Osteocyte (in vitro differentiated cells): Measurements from ENCODE around the gene MEPCE. TPM values are rescaled to one million over a fixed set of nuclear protein-coding genes. Genes with fewer than 3 reads are reported as not detected.
A peak's percentile ranks its signal among the peaks of the same experiment; 100 is the strongest.
"Not testable (repeated sequence)": the region's sequence is repeated elsewhere in the genome, so short reads cannot be mapped to it uniquely, and the experiment has no call there.

ENCODE experiments used
- DNase-seq: peaks from one replicate; pipeline ENCODE4 v3.0.0; 2021; ENCODE audit warnings: mixed read lengths; ENCODE audit not compliant: unreplicated experiment; ENCODE audit errors: extremely low spot score
- H3K27ac Mint-ChIP-seq: one replicate; pipeline ENCODE4 v1.8.0; 2021; ENCODE audit warnings: mild to moderate bottlenecking, mixed read lengths; ENCODE audit not compliant: unreplicated experiment
- H3K27me3 Mint-ChIP-seq: one replicate; pipeline ENCODE4 v1.8.0; 2021; ENCODE audit warnings: mixed read lengths; ENCODE audit not compliant: unreplicated experiment
- H3K36me3 Mint-ChIP-seq: one replicate; pipeline ENCODE4 v1.8.0; 2021; ENCODE audit warnings: mixed read lengths; ENCODE audit not compliant: unreplicated experiment
- H3K4me1 Mint-ChIP-seq: one replicate; pipeline ENCODE4 v1.8.0; 2021; ENCODE audit warnings: mixed read lengths; ENCODE audit not compliant: unreplicated experiment
- H3K4me3 Mint-ChIP-seq: one replicate; pipeline ENCODE4 v1.8.0; 2021; ENCODE audit warnings: mild to moderate bottlenecking, moderate library complexity, mixed read lengths; ENCODE audit not compliant: unreplicated experiment
- H3K9me3 Mint-ChIP-seq: one replicate; pipeline ENCODE4 v1.8.0; 2021; ENCODE audit warnings: mixed read lengths; ENCODE audit not compliant: unreplicated experiment
- total RNA-seq: library from RNA; stranded (reverse); gene quantifications from 2 replicates; pipeline ENCODE4 v1.2.1, GENCODE V29; 2021
- TF ChIP-seq, protein P1 (sequence below): fragments of 200-600 bp; sonication (generic); IDR thresholded peaks from 2 replicates; pipeline ENCODE4 v1.5.0; 2021; ENCODE audit warnings: antibody characterized with exemption, mild to moderate bottlenecking, moderate library complexity

Gene MEPCE
- total RNA-seq, 1 donor from 2014 or later, result 50.0 TPM

DNA sequence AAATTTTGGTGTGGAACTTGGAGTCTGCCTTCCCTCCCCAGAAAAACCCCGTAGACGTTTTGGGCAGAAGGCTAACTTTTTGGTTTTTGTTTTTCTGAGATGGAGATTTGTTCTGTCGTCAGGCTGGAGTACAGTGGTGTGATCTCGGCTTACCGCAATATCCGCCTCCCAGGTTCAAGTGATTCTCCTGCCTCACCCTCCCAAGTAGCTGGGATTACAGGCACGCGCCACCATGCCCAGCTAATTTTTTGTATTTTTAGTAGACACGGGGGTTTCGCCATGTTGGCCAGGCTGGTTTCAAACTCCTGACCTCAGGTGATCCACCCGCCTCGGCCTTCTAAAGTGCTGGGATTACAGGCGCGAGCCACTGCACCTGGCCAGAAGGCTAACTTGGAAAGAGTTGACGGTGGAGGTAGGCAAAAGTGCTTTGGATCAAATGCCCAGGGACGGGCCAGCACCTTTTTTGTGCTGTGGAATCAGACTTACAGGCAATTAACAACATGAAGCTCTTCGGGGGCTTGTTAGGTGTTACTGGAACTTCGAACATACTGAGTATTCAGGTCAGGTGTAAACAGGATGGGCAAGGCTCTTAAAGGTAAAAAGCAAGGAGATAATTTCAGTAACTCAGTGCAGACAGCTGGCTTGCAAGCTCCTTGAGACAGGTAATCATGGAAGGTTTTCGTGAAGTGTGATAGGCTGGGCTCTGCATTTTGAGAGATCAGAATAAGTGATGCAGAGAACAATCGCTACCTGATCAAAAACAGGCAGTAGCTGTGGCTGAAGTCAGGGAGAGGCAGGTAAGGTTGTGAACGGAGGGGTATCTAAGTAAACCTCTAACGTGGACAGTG, 4.9 kb downstream of the MEPCE start:
- peak overlapping the region; percentile 85 for H3K27ac Mint-ChIP-seq
- peaks cover 45% of the 10 kb centered on the region for H3K4me1 Mint-ChIP-seq
- no peak for DNase-seq

DNA sequence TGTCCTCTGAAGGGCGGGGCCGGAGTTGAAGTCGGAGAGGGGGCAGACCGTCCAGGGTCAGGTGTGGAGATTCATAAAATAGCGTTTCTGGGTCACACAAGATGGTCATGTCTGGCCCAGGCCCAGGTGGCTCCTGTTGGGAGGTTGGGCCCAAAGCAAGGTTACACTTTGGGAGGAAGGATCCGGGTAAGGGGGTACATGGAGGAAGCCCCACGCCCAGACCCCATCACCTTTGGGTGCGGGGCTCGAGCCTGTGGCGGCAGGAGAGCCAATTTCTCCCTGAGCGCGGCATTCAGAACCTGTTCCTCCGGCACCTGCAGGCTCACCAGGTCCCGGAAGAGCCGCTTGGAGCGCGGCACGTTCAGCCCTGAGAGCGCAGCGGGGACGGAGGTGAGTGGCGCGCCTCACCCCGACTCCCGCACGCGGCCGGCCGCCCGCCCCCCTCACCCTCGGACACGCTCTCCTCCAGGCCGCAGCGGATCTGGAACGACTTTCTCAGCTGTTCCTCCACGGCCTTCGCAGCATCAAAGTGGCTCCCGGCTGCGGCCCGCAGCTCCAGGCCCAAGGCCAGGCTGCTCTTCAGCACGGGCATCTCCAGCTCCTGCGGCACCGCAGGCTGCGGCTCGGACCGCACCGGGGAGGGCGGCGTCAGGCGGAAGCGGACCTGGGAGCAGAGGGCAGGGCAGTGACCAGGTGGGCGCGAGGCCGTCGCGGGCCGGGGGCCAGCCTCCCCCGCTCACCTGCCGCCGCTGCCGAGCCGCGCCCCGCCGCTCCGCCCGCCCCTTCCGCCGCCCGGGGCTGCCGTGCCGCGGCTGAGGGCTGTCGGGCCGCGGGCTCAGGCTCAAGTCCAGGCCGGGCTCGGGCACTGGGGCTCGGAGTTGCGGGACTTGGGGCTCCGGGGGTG, 6.0 kb downstream of the MEPCE start:
- TF ChIP-seq, protein P1, sequence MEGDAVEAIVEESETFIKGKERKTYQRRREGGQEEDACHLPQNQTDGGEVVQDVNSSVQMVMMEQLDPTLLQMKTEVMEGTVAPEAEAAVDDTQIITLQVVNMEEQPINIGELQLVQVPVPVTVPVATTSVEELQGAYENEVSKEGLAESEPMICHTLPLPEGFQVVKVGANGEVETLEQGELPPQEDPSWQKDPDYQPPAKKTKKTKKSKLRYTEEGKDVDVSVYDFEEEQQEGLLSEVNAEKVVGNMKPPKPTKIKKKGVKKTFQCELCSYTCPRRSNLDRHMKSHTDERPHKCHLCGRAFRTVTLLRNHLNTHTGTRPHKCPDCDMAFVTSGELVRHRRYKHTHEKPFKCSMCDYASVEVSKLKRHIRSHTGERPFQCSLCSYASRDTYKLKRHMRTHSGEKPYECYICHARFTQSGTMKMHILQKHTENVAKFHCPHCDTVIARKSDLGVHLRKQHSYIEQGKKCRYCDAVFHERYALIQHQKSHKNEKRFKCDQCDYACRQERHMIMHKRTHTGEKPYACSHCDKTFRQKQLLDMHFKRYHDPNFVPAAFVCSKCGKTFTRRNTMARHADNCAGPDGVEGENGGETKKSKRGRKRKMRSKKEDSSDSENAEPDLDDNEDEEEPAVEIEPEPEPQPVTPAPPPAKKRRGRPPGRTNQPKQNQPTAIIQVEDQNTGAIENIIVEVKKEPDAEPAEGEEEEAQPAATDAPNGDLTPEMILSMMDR, result no peak
- Mint-ChIP-seq H3K27ac (peak overlapping the region; percentile 85), H3K36me3 (peaks cover 24% of the 10 kb centered on the region), H3K27me3 (no peaks in the 10 kb centered on the region), H3K4me3 (peak overlapping the region; percentile 90), H3K9me3 (no peaks in the 10 kb centered on the region), H3K4me1 (peaks cover 41% of the 10 kb centered on the region)
- no peak for DNase-seq

More for the DNA sequence above, 4.9 kb downstream of the MEPCE start:
- Mint-ChIP-seq H3K27me3 (no peaks in the 10 kb centered on the region), H3K4me3 (peak overlapping the region; percentile 77), H3K36me3 (peaks cover 26% of the 10 kb centered on the region), H3K9me3 (no peaks in the 10 kb centered on the region)
- TF ChIP-seq, protein P1, result no peak

DNA sequence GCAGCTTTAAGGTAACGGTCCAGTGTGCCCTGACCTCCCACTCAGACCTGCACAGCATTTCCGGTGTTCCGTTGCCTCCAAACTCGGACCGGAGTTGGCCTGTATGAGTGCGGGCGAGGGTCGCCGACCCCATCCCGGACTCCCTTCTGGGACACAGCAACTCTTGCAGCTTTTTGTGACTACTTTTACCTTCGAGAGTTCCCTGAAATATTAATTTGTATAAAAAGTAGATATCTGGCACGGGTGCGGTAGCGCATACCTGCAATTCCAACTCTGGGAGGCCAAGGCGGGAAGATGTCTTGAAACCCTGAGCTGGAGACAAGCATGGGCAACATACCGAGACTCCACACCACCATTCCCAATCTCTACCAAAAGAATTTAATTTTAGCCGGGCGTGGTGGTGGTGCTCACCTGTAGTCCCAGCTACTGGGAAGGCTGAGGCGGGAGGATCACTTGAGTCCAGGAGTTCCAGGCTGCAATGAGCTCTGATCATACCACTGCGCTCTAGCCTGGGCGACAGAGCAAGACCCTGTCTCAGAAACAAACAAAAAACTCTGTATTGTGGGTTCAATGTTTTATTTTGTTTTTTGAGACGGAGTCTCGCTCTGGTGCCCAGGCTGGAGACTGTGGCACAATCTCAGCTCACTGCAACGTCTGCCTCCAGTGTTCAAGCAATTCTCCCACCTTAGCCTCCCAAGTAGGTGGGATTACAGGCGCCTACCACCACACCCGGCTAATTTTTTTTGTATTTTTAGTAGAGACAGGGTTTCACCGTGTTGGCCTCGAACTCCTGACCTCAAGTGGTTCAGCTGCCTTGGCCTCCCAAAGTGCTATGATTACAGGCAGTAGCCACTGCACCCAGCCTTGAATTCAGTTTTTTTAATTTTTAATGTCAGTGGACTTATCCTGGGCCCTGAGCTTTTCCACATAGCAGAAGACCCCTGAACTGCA, 7.8 kb downstream of the MEPCE start:
- DNase-seq, result no peak
- Mint-ChIP-seq H3K27me3 (no peaks in the 10 kb centered on the region), H3K9me3 (no peaks in the 10 kb centered on the region), H3K4me1 (peaks cover 29% of the 10 kb centered on the region), H3K36me3 (peaks cover 14% of the 10 kb centered on the region), H3K4me3 (no peak overlapping the region), H3K27ac (no peak overlapping the region)
- TF ChIP-seq, protein P1, result no peak

DNA sequence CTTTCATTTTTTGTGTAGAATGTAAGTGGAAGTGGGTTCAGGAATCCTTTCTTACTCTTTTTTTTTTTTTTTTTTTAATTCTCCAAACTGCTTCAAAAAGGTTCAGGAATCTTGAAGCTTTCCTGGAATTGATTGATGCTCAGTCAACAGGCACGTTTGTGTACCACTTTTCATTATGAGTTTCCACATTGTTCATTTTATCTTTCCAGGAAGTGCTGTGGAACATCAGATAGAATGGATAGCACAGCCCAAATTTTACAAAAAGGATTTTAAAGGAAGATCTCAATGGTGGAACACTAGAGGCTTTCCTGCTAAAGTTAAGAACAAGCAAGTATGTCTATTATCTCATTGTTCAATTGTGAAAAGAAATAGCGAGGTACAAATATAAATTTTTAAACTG, 8.5 kb downstream of the MEPCE start:
- no peaks in the 10 kb centered on the region for H3K27me3 Mint-ChIP-seq
- no peaks in the 10 kb centered on the region for H3K9me3 Mint-ChIP-seq
- peaks cover 22% of the 10 kb centered on the region for H3K4me1 Mint-ChIP-seq
- peak overlapping the region; percentile 38 for H3K27ac Mint-ChIP-seq
- TF ChIP-seq, protein P1, result no peak
- peaks cover 10% of the 10 kb centered on the region for H3K36me3 Mint-ChIP-seq
- H3K4me3 Mint-ChIP-seq, result no peak overlapping the region
- DNase-seq, result no peak

DNA sequence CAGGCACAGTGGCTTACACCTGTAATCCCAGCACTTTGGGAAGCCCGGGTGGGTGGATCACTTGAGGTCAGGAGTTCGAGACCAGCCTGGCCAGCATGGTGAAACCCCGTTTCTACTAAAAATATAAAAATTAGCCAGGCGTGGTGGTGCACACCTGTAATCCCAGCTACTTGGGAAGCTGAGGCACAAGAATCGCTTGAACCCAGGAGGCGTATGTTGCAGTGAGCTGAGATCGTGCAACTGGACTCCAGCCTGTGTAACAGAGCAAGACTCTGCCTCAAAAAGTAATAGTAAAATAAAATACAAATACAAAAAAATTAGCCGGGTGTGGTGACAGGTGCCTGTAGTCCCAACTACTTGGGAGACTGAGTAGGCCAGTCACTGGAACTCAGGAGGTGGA, 9.1 kb downstream of the MEPCE start:
- H3K27ac Mint-ChIP-seq, H3K9me3 Mint-ChIP-seq, H3K4me3 Mint-ChIP-seq, DNase-seq, H3K27me3 Mint-ChIP-seq, H3K36me3 Mint-ChIP-seq: not testable (repeated sequence)
- H3K4me1 Mint-ChIP-seq, result peaks cover 22% of the 10 kb centered on the region

DNA sequence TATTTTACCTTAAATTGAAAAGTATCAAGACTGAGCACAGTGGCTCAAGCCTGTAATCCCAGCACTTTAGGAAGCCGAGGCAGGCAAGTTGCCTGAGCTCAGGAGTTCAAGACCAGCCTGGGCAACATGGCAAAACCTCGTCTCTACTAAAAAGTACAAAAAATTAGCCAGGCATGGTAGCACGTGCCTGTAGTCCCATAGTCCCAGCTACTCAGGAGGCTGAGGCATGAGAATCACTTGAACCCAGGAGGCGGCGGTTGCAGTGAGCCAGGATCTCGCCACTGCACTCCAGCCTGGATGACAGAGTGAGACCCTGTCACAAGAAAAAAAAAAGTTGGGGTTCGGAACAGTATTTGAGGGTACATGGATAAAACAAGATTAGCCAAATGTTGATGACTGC, 9.6 kb downstream of the MEPCE start:
- not testable (repeated sequence) for H3K36me3 Mint-ChIP-seq, H3K4me3 Mint-ChIP-seq

More for the DNA sequence above, 9.6 kb downstream of the MEPCE start:
- Mint-ChIP-seq H3K27ac (peak overlapping the region; percentile 72), H3K4me1 (peaks cover 22% of the 10 kb centered on the region)
- not testable (repeated sequence) for H3K9me3 Mint-ChIP-seq, DNase-seq, H3K27me3 Mint-ChIP-seq
